Measurements from ENCODE around the gene WDFY4. TPM values are rescaled to one million over a fixed set of nuclear protein-coding genes. Genes with fewer than 3 reads are reported as not detected.

Gene WDFY4
- total RNA-seq, 1 experiment from 2014 or later = not detected

DNA sequence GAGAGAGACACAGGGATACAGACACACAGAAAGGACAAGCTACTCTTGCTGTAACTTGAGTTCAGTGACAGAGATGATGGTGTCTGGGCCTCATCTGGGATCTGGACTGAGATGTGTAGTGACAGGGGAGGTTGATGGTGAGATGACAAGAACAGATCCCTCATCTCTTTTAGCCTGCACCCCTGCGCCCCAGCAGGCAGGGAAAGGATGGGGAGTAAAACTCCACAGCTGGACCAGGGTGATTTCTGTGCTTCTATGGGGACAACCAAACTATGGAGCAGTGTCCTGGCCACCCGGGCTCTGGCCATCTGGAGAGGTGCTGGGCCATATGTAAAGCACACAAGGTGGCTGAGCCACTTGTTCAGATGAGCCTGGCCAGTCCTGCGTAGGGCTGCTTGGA, 259.5 kb downstream of the WDFY4 start:
- Mint-ChIP-seq H3K36me3 (ENCODE audit: insufficient read depth in 1 of 3, low read depth in 3 of 3) (no peaks in the 10 kb centered on the region), H3K27me3 (ENCODE audit: low read depth) (peaks cover 3% of the 10 kb centered on the region), H3K9me3 (no peaks in the 10 kb centered on the region), H3K4me1 (peaks cover 3 to 8% of the 10 kb centered on the region in 2 experiments; a peak in 3 of 4 replicates), H3K4me3 (no peak overlapping the region), H3K27ac (no peak overlapping the region; a peak in 1 of 7 replicates)
- Histone ChIP-seq H4K5ac (ENCODE audit: insufficient read length, low read depth, low read length) (no peak overlapping the region), H2BK120ac (ENCODE audit: low read depth, low read length, poor library complexity, severe bottlenecking) (no peak overlapping the region), H3K4ac (ENCODE audit: low read depth, low read length) (no peak overlapping the region), H4K91ac (ENCODE audit: insufficient read length, low read depth, low read length) (no peak overlapping the region), H4K8ac (replicated peaks; ENCODE audit: insufficient read length, low read depth, low read length) (no peak overlapping the region), H3K27me3 (ENCODE audit: insufficient read depth, low read length) (no peaks in the 10 kb centered on the region), H2BK20ac (ENCODE audit: low read depth, low read length, poor library complexity, severe bottlenecking) (no peak overlapping the region), H2AFZ (ENCODE audit: low read length) (no peak overlapping the region), H3T11ph (ENCODE audit: low read length) (no peak overlapping the region), H3K23ac (ENCODE audit: insufficient read length, low read depth, low read length) (no peak overlapping the region), H3K79me2 (ENCODE audit: insufficient read depth, low read length) (no peaks in the 10 kb centered on the region), H3K4me1 (ENCODE audit: insufficient read depth, low read length) (no peaks in the 10 kb centered on the region), H3K23me2 (ENCODE audit: insufficient read length, low read depth, low read length, poor library complexity, severe bottlenecking) (peaks cover 3% of the 10 kb centered on the region), H3K56ac (ENCODE audit: insufficient read length, low read depth, low read length) (no peak overlapping the region), H3K27ac (ENCODE audit: insufficient read length, low read depth, low read length) (no peak overlapping the region), H3K18ac (ENCODE audit: insufficient read length, low read depth, low read length) (no peak overlapping the region), H3K79me1 (ENCODE audit: insufficient read depth, low read depth, low read length, poor library complexity, severe bottlenecking) (no peaks in the 10 kb centered on the region), H3K9ac (ENCODE audit: extremely low read depth, insufficient read length, low read length) (no peak overlapping the region), H2BK15ac (ENCODE audit: low read depth, low read length) (no peak overlapping the region), H2AK5ac (ENCODE audit: insufficient read length, low read length) (no peak overlapping the region), H2BK12ac (ENCODE audit: insufficient read length, low read depth, low read length) (no peak overlapping the region), H4K20me1 (ENCODE audit: control insufficient read depth, insufficient read depth, insufficient read length) (no peaks in the 10 kb centered on the region), H3K14ac (ENCODE audit: insufficient read depth, low read length) (no peak overlapping the region), H2BK5ac (ENCODE audit: insufficient read length, low read length) (no peak overlapping the region), H3K4me2 (ENCODE audit: insufficient read depth, insufficient read length, low read length) (no peak overlapping the region), H3K9me3 (ENCODE audit: control insufficient read depth, low read depth, low read length) (no peaks in the 10 kb centered on the region)
- TF ChIP-seq, protein P1, sequence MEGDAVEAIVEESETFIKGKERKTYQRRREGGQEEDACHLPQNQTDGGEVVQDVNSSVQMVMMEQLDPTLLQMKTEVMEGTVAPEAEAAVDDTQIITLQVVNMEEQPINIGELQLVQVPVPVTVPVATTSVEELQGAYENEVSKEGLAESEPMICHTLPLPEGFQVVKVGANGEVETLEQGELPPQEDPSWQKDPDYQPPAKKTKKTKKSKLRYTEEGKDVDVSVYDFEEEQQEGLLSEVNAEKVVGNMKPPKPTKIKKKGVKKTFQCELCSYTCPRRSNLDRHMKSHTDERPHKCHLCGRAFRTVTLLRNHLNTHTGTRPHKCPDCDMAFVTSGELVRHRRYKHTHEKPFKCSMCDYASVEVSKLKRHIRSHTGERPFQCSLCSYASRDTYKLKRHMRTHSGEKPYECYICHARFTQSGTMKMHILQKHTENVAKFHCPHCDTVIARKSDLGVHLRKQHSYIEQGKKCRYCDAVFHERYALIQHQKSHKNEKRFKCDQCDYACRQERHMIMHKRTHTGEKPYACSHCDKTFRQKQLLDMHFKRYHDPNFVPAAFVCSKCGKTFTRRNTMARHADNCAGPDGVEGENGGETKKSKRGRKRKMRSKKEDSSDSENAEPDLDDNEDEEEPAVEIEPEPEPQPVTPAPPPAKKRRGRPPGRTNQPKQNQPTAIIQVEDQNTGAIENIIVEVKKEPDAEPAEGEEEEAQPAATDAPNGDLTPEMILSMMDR (conservative IDR thresholded peaks at IDR 0.05) = no peak
- no CpG with 5 or more reads among the region's 3 CpGs for WGBS (ENCODE audit: extremely low coverage, insufficient read length, low lambda C conversion rate)
- no peak for DNase-seq

Data from H9 (cell line).